GM18873 (cell line): Measurements from ENCODE around the gene DBT.
"Not testable (repeated sequence)": the region's sequence is repeated elsewhere in the genome, so short reads cannot be mapped to it uniquely, and the experiment has no call there.

ENCODE experiments used
- ATAC-seq: cut with Tn5 transposase; IDR thresholded peaks from one replicate; pipeline ENCODE4 v1.9.1; 2021; ENCODE audit warnings: mild to moderate bottlenecking, moderate library complexity, moderate number of reproducible peaks; ENCODE audit not compliant: unreplicated experiment, low FRiP score

Gene DBT

GRCh38 chr1:100252901-100253300, 3.3 kb upstream of the DBT start:
- no peak for ATAC-seq

GRCh38 chr1:100250807-100251206, 1.2 kb upstream of the DBT start:
- ATAC-seq = no peak

- ATAC-seq = no peak
Measured at GRCh38 chr1:100250264-100250663, 630 bp upstream of the DBT start.

- no peak for ATAC-seq
Measured at GRCh38 chr1:100249155-100249536, 488 bp downstream of the DBT start.

GRCh38 chr1:100246738-100247137, 2.9 kb downstream of the DBT start:
- ATAC-seq = no peak

GRCh38 chr1:100240631-100241030, 9.0 kb downstream of the DBT start:
- ATAC-seq = no peak

- ATAC-seq = no peak
Measured at GRCh38 chr1:100239961-100240360, 9.7 kb downstream of the DBT start.

- ATAC-seq = no peak
Measured at GRCh38 chr1:100237091-100237490, 12.5 kb downstream of the DBT start.

- no peak for ATAC-seq
Measured at GRCh38 chr1:100234432-100234831, 15.2 kb downstream of the DBT start.

GRCh38 chr1:100233566-100233965, 16.1 kb downstream of the DBT start:
- ATAC-seq = not testable (repeated sequence)

- ATAC-seq = no peak
Measured at GRCh38 chr1:100232156-100232555, 17.5 kb downstream of the DBT start.

GRCh38 chr1:100231721-100232120, 17.9 kb downstream of the DBT start:
- ATAC-seq = no peak

GRCh38 chr1:100230765-100231164, 18.9 kb downstream of the DBT start:
- ATAC-seq = no peak

- ATAC-seq = no peak
Measured at GRCh38 chr1:100229681-100230443, 19.8 kb downstream of the DBT start.

- ATAC-seq = no peak
Measured at GRCh38 chr1:100222428-100222827, 27.2 kb downstream of the DBT start.

- ATAC-seq = no peak
Measured at GRCh38 chr1:100219883-100220282, 29.8 kb downstream of the DBT start.

- no peak for ATAC-seq
Measured at GRCh38 chr1:100219457-100219856, 30.2 kb downstream of the DBT start.

- ATAC-seq = no peak
Measured at GRCh38 chr1:100217834-100218233, 31.8 kb downstream of the DBT start.

- ATAC-seq = no peak
Measured at GRCh38 chr1:100215101-100215500, 34.5 kb downstream of the DBT start.

GRCh38 chr1:100213141-100213540, 36.5 kb downstream of the DBT start:
- ATAC-seq = no peak

- no peak for ATAC-seq
Measured at GRCh38 chr1:100206301-100206700, 43.3 kb downstream of the DBT start.

GRCh38 chr1:100205593-100205992, 44.0 kb downstream of the DBT start:
- ATAC-seq = not testable (repeated sequence)

GRCh38 chr1:100205103-100205502, 44.5 kb downstream of the DBT start:
- ATAC-seq = not testable (repeated sequence)
